RWPE2 (cell line): ENCODE results near the gene ORC4.
A peak's percentile ranks its signal among the peaks of the same experiment; 100 is the strongest.

Experiments used
- ATAC-seq: fragments of 200-7000 bp; cut with Tn5 transposase; 3 replicates; pipeline ENCODE4 v1.9.1; 2021; ENCODE audit warnings: low read depth
- DNase-seq: peaks from one replicate; pipeline ENCODE4 v3.0.0-alpha.2; 2020; ENCODE audit warnings: low spot score
- H3K27ac ChIP-seq: fragments of 450-650 bp; 2 replicates; pipeline ENCODE4 v1.5.1; 2017; ENCODE audit warnings: mild to moderate bottlenecking; ENCODE audit not compliant: poor library complexity, severe bottlenecking
- H3K27me3 ChIP-seq: fragments of 250-450 bp; sonication (Bioruptor Pico); 2 replicates; pipeline ENCODE4 v1.5.1; 2021; ENCODE audit warnings: mild to moderate bottlenecking, moderate library complexity; ENCODE audit not compliant: insufficient read depth, poor library complexity, severe bottlenecking
- H3K36me3 ChIP-seq: fragments of 250-450 bp; sonication (Bioruptor Pico); 2 replicates; pipeline ENCODE4 v1.5.1; 2020; ENCODE audit warnings: low read depth, mild to moderate bottlenecking, moderate library complexity
- H3K4me1 ChIP-seq: fragments of 250-450 bp; sonication (Bioruptor Pico); 2 replicates; pipeline ENCODE4 v1.5.1; 2021; ENCODE audit warnings: mild to moderate bottlenecking, moderate library complexity; ENCODE audit not compliant: insufficient read depth, poor library complexity, severe bottlenecking
- H3K4me3 ChIP-seq: fragments of 250-450 bp; sonication (Bioruptor Pico); 2 replicates; pipeline ENCODE4 v1.5.1; 2021; ENCODE audit warnings: mild to moderate bottlenecking, moderate library complexity; ENCODE audit not compliant: severe bottlenecking
- H3K9me3 ChIP-seq: fragments of 250-450 bp; sonication (Bioruptor Pico); 2 replicates; pipeline ENCODE4 v1.5.1; 2021; ENCODE audit warnings: mild to moderate bottlenecking, moderate library complexity; ENCODE audit not compliant: severe bottlenecking
- TF ChIP-seq, protein P1 (sequence below): fragments of 450-650 bp; IDR thresholded peaks from one replicate; pipeline ENCODE4 v1.5.1; 2017; ENCODE audit warnings: mild to moderate bottlenecking, moderate library complexity; ENCODE audit not compliant: poor library complexity, severe bottlenecking

Gene ORC4

DNA sequence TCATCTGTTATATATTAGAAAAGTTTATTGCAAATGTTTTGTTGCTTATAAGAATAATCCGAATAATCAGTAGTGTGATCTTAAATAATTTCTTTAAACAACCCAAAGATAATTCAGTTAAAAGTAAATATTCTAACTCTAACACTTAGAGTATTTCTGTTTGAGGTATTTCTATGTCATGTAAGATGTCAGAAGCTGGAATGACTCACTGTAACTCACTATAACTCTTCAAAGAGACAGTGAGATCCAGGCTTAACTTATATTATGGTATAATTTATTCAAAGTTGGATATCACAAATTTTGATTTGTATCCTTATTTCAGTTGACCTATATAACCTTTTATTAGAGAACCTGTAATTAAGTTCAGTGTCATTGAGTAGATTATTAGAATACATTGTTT lies 7.3 kb upstream of the ORC4 start:
- Histone ChIP-seq H3K27me3 (no peaks in the 10 kb centered on the region), H3K36me3 (peaks cover 11% of the 10 kb centered on the region), H3K27ac (no peak overlapping the region), H3K9me3 (peaks cover 3% of the 10 kb centered on the region), H3K4me3 (no peak overlapping the region), H3K4me1 (peaks cover 8% of the 10 kb centered on the region)
- TF ChIP-seq, protein P1, sequence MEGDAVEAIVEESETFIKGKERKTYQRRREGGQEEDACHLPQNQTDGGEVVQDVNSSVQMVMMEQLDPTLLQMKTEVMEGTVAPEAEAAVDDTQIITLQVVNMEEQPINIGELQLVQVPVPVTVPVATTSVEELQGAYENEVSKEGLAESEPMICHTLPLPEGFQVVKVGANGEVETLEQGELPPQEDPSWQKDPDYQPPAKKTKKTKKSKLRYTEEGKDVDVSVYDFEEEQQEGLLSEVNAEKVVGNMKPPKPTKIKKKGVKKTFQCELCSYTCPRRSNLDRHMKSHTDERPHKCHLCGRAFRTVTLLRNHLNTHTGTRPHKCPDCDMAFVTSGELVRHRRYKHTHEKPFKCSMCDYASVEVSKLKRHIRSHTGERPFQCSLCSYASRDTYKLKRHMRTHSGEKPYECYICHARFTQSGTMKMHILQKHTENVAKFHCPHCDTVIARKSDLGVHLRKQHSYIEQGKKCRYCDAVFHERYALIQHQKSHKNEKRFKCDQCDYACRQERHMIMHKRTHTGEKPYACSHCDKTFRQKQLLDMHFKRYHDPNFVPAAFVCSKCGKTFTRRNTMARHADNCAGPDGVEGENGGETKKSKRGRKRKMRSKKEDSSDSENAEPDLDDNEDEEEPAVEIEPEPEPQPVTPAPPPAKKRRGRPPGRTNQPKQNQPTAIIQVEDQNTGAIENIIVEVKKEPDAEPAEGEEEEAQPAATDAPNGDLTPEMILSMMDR = no peak
- ATAC-seq = 0 out of 3 replicates have a peak, but pooled peaks have one; percentile 46
- no peak for DNase-seq

DNA sequence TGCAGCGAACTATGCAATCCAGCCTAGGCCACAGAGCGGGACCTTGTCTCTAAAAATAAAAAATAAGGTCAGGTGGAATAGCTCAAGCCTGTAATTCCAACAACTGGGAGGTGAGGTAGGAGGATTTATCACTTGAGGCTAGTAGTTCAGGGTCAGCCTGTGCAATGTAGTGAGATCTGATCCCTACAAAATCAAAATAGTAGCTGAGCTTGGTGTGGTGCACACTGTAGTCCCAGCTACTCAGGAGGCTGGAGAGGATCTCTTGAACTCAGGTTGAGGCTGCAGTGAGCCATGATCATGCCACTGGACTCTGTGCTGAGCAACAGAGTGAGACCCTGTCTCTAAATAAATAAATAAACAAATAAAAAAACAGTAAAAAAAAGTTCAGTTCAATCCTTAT lies 6.0 kb upstream of the ORC4 start:
- no peak for DNase-seq
- Histone ChIP-seq H3K27ac (no peak overlapping the region), H3K4me1 (peaks cover 8% of the 10 kb centered on the region), H3K36me3 (peaks cover 11% of the 10 kb centered on the region), H3K27me3 (no peaks in the 10 kb centered on the region), H3K9me3 (peaks cover 3% of the 10 kb centered on the region), H3K4me3 (no peak overlapping the region)
- TF ChIP-seq, protein P1 = no peak
- ATAC-seq = no peak

DNA sequence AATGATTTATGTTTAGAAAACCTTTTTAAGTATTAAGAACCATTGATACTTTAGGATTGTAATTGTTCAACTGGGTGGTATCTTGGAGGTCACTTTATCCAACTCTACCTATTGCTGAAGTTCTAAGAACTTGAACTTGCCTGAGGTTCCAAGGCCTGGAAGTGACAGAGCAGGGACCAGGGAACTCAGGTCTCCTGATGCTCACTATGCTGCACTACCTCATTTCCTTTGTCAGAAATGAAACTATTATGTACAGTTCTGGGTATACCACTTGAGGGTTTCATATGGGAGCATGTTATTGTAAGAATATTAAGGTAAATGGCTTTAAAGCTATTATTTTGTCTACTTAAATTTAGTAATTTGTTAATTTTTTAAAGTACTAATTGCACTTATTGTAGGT lies 3.3 kb upstream of the ORC4 start:
- peaks cover 11% of the 10 kb centered on the region for H3K36me3 ChIP-seq
- H3K27me3 ChIP-seq = no peaks in the 10 kb centered on the region
- no peak for ATAC-seq
- TF ChIP-seq, protein P1 = no peak
- H3K9me3 ChIP-seq = no peaks in the 10 kb centered on the region
- H3K27ac ChIP-seq = no peak overlapping the region
- peaks cover 8% of the 10 kb centered on the region for H3K4me1 ChIP-seq
- no peak overlapping the region for H3K4me3 ChIP-seq
- no peak for DNase-seq

DNA sequence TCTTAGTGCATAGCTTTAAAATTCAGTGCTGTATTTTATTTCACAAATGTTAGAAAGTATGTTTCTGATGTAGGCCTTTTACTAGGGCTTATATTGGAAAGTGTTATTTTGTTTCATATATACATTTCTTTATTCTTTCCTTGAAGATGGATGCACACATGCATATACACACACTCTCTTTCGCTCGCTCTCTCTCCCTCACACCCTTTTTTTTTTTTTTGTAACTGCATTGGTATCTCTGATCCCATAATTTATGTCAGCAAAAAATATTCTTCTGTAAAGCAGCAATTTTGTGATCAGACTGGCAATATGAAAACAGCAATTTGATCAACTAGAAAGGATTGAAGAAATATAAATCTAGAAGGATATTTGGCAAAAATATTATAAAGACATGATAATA lies 2.3 kb upstream of the ORC4 start:
- TF ChIP-seq, protein P1 = no peak
- Histone ChIP-seq H3K4me3 (no peak overlapping the region), H3K27ac (no peak overlapping the region)

DNA sequence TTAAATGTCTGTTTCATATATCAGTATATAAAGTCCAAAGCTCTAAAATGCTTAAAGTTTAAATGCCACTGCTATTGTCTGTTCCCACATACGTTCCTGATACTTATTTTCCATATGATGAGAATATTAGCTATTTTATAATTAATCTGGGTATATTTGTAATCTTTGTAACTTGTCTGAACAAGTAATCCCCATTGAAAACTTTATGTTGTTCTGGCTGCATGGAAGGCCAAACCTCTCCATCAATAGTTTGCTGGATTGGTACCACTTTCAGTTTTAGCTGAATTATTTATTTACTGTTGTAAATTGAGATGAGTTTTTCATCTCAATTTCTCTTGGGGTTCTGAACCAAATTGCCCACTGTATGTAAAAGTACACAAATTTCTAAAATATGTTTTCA lies 1.8 kb upstream of the ORC4 start:
- H3K27ac ChIP-seq = peak overlapping the region; percentile 74
- H3K4me1 ChIP-seq = peaks cover 16% of the 10 kb centered on the region
- TF ChIP-seq, protein P1 = no peak
- peak overlapping the region; percentile 70 for H3K4me3 ChIP-seq
- no peak for DNase-seq
- H3K27me3 ChIP-seq = no peaks in the 10 kb centered on the region
- H3K36me3 ChIP-seq = peaks cover 11% of the 10 kb centered on the region
- ATAC-seq = no peak
- no peaks in the 10 kb centered on the region for H3K9me3 ChIP-seq

More for the DNA sequence above, 2.3 kb upstream of the ORC4 start:
- no peaks in the 10 kb centered on the region for H3K9me3 ChIP-seq
- no peak for DNase-seq
- ATAC-seq = no peak
- peaks cover 14% of the 10 kb centered on the region for H3K4me1 ChIP-seq
- peaks cover 11% of the 10 kb centered on the region for H3K36me3 ChIP-seq
- no peaks in the 10 kb centered on the region for H3K27me3 ChIP-seq
